CD4-positive, alpha-beta T cell treated with Interleukin-21 for 1 hour (primary cell): ENCODE measurements around the gene TRAF3.

Experiments used
- DNase-seq: peaks from one replicate; pipeline ENCODE4 v3.0.0-alpha.2; 2020

TRAF3 gene, protein sequence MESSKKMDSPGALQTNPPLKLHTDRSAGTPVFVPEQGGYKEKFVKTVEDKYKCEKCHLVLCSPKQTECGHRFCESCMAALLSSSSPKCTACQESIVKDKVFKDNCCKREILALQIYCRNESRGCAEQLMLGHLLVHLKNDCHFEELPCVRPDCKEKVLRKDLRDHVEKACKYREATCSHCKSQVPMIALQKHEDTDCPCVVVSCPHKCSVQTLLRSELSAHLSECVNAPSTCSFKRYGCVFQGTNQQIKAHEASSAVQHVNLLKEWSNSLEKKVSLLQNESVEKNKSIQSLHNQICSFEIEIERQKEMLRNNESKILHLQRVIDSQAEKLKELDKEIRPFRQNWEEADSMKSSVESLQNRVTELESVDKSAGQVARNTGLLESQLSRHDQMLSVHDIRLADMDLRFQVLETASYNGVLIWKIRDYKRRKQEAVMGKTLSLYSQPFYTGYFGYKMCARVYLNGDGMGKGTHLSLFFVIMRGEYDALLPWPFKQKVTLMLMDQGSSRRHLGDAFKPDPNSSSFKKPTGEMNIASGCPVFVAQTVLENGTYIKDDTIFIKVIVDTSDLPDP

DNA sequence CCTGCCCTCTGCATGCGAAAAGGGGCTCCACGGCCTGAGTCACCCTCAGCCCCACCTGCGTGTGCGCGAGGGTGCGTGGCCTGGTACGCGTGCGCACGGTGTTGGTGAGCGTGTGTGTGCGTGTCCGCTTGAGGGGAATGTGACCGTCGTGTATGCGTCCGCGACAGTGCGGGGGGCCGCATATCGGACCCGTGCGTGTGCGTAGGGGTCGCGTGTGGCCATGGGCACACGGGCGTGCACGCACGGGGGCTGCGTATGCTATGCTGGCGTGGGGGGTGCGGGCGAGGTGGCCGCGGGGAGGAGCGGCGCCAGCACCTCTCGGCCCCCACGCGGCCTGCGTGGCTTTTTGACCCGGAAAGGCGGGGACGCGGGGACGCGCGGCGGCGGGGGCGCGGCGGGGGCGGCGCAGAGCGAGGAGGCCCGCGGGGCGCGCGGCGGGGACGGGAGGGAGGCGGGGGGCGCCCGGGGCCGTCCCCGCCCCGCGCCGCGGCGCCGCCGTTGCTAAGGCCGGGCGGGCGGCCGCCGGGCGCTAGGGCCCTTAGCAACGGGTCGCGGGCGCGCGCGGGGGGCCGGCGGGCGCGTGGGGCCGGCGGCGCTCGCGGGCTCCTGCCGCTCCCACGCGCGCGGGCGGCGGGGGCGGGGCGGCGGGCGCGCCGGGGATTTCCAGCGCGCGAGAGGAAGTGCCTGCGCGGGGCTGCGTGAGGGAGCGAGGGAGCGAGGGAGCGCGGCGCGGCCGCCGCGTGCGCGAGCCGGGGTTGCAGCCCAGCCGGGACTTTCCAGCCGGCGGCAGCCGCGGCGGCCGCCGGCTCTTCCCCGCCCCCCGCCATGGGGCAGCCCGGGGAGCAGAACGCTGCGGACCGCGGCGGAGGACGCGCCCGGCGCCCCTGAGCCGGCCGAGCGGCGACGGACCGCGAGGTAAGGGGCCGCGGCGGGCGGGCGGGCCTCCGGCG, at the start of gene TRAF3:
Gene TRAF3, plus strand, starts transcription at position 689 of the 950 bp plus-strand sequence. CDS start 92,753 bp downstream, outside the sequence.
- DNase-seq: peak; percentile 92

DNA sequence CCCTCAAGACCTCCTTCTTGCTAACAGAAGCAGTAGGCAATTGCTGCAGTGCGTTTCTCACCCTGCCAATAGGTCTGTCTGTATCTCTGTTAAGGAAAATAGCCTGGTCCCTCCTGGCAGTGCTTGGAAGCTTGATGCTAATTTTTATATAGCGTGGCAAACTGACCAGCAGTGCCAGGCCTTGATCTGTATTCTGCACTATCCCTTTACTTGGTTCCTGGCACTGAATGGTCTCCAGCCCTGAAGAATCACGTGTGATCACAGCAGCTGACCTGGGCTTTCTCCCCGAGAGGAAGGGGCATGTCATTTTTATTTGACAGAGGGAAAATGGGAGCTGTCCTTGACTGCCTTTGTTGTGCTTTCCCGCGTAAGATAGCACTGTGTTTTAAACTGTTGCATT, 48.7 kb upstream of the TRAF3 start:
- no peak for DNase-seq

DNA sequence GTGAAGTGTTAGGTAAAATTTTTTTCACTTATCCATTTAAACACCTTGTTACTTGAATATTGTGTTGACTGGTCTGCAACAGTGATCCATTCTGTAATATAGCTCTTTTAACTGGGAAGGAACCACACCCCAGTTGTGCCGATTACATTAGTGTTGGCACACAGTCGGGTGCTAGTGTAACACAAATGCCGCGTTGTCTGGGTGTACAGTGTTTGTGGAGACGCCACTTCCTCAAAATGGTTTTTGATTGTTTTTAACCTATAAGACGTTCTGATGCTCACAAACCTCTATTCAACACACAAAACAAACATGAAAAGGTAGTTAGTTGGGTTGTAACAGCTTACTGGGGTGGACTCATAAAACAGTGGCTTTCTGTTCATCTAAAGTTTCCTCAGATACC, 48.0 kb upstream of the TRAF3 start:
- DNase-seq: no peak

DNA sequence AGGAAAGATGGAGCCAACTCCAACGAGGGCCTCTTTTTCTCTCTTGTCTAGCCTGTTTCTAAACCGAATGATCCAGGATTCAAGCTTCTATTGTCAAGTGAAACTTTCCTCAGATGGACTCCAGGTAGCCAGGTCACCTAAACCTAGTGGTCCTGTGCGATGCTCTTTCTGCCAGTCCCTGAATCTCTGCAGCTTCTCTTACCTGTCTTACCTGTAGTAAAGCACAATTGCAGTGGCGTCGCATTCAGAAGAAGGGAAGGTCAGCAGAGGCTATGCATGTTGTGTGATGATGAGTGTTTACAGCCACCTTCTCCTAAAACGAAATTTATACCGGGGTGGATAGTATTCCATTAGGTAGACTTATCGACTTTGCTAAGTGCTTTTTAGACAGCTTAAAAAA, 47.4 kb upstream of the TRAF3 start:
- no peak for DNase-seq

DNA sequence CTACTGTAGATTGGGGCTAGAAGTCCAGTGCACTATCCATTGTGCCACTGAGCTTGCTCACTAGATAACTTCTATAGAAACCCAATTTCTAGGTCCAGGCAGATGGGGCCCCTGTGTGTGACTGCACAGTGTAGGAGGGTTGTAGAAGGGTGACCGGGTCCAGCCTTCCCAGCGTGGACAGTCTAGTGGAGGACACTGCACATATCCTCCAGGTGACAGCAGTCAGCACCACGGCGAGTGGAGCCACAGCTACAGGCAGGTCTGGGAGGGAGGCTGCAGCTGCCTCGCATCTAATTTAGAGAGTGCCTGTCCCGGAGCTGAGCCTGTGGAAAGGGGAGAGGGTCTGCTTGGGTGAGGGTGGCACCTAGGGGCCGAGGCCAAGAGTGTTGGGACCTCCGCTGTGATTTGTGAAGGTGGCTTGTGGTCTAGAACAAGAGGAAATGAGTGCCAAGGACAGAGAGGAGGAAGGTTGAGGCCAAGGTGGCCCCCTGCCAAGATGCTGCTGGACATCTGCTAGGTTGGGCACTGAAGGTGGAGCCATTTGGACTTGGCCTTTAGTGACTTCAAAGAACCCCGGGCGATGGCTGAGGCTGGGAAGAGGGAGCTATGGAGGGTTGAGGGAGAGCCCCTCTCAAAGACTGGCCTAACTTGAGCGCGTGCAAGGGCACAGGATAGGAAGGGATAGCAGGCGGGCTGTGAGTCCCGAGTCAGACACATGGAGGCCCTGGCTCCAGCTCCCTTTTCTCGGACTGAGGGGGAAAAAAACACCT, 46.0 kb upstream of the TRAF3 start:
- no peak for DNase-seq

DNA sequence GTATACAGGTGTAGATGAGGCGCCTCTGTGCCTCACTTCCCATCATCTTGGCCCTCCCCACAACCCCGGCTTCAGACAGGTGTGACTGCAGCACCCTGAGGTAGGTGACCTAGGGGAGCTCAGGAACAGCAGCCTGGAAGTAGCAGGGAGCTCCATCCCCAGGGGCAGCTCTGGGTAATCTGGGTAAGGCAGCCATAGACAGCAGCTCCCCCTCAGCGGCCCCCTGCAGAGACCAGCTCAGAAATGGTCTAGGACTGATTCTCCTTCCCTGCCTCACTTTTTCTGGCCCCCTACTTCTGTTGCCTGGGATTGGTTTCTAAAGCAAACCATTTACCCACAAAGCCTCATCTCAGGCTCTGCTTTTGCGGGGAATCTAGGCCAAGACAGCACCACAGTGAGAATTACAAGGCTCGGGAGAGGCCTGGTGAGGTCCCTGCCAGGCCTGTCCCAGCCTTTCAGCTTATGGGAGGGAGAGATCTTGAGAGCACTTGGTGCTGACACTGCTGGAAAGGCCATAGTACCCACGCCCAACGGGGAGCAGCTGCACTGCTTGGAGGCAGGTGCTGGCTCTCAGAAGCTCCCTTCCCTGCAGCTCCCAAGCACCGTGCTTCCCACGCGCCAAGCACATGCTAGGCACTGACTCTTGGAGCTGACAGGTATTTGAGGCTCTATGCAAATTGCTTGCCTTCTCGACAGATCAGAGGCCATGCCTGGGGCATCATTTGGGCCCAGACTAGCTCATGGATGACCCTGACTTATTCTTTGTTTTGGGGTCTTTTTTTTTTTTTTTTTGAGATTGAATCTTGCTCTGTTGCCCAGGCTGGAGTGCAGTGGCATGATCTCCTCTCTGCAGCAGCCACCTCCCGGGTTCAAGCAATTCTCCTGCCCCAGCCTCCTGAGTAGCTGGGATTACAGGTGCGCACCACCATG, 45.1 kb upstream of the TRAF3 start:
- no peak for DNase-seq

DNA sequence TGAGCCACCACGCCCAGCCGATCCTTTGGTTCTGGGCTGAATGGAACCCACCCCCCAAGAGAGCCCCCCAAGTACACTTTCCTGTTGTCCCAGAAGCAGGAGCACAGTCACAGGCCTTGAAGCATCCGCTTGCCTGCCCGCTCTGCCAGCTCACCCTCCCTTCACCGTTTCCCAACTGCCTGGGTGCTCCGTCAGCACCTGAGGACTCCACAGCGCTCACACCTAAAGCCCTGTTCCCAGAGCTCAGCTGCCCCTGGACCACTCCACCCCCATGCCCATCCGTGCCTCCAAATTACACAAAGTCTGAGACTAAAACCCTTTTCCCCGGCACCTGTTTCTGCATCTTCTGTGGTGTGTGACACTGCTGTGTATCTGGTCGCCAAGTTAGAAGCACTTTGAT, 44.3 kb upstream of the TRAF3 start:
- no peak for DNase-seq

DNA sequence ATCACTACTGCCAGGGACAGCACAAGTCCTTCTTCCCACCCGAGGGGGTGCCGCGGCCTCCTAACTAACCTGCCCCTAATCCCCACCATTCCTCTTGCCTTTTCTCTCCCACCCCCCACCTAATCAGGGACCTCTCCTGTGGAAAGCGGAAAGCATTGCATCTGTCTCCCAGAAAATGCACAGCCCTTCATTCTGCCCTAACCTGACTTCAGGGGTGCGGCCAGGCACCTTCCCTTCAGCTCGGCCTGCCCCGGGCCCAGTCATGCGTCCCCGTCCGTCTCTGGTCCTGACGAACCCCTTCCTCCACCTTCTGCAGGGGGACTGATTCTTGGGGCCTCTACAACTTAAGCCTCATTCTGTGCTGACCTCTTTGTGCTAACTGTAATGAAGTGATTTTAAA, 43.9 kb upstream of the TRAF3 start:
- no peak for DNase-seq

DNA sequence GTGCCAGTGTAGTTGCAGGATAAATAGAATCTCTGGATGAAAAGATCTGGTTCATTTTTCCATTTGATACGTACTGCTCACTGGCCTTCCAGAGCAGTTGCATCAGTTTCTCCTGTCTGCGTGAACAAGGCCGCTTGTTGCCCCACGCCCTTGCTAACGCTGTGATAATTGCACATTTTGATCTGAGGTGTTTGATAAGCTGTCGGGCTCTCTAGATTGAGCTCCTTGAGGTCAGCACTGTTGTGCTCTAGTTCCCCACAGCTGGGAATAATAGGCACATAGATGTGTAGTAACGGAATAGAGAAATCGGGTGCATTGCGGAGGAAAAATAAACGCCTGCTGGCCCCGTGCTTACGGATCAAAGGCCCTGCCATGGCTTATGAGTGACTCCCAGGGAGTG, 42.8 kb upstream of the TRAF3 start:
- DNase-seq: no peak

DNA sequence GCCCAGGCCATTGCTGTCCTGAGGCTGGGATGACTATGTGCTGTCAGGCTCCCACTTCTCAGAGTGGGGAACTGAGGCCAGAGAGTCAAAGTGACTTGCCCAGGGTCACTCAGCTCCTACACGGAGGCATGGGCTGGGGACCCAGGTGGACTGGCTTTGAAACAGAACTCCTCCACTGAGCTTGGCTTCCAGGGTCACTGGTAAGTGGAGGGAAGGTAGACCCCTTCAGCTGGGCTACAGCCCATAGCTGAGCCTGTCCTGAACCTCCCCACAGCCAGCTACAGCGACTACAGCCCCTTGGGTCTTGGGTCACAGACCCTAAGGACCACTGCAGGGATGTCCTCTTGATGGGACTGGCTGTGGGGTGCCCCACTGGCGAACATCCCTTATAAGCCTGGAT, 40.3 kb upstream of the TRAF3 start:
- no peak for DNase-seq

DNA sequence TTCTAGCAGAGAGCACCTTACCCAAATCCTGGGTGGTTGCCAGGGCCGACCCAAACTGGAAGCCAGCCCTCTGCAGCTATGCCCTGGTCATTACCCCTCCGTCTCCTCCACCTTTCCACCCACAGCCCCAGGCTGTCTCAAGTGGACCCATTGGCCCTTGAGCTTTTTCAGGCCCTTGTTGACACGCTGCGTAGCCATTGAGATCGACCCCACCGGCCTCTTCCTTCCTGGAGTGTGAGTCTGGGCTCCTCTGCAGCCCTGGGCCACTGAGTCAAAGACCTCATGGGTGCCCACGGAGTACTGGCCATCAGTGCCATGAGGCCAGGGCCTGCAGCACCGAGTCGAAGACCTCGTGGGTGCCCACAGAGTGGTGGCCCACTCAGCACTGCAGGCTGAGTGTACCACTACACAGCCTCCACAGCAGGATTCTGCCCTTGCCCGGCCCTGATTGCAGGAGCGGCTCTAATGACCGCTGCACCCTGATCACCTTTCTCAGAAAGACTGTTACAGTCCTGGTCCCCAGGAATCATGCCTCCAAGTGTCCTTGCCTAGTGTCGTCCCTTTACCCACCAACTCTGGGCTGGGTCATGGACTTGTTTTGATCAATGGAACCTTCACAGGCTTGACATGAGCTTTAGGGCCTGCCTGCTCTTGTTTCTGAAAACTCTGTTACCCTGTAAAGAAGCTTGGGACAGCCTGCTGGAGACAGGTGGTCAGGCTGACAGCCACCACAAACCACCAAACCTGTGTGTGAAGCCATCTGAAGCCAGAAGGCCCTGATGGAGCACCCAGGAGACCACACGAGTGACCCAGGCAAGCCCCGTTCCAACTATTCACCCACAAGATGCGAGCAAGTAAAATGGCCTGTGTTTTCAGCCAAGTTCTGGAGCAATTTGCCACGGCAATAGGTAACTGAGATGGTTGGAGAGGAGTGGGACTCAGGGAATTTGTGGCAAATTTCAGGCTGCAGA, 39.6 kb upstream of the TRAF3 start:
- no peak for DNase-seq

DNA sequence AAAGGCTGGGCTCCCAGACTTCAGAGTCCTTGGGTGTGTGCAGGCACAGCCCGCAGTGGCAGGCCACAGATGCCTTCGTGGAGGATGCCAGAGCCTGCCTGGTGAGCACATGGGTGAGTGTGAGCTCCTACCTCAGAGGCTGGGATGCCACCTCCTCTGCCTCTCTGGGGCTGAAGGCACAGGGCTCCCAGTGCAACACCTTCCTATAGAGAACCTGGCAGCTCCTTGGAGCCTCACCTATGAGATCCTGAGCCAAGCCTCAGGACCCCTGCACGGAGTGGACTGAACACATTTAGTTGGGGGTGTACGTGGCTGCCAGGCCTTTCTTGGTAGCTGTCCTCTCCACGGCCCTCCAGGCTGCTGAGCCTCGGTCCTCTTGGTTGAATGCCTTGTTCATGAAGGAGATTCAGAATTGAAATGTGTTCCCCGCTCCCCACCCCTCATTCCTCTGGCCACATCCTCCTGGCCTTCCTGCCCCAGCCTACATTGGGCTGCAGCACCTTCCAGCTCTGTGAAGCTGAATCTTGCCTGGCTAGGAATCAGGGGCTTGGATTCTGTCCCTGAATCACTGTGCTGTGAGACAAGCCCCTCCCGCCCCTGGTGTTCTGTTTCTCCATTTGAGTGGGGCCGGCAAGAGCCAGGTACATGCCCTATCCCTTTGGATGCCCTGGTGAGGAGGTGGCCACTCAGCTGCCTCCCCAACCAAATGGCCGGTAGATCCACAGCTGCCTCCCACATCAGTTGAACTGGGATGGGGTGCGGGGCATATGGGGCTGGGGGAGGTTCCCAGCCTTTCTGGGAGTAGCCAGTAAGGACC, 38.7 kb upstream of the TRAF3 start:
- DNase-seq: no peak

DNA sequence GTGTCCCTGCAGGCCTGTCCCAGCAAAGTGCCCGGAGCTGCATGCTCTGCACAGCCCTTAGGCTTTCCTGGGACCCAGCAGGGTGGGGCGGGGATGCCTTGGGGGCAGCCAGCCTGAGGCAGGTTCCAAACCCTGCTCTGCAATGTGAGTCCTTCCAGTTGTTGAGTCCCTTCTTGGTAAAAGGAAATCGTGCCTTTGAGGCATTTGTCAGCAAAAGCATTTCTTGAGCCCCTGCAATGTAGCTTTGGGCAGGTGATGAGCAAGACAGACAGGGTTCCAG, 38.1 kb upstream of the TRAF3 start:
- DNase-seq: no peak

DNA sequence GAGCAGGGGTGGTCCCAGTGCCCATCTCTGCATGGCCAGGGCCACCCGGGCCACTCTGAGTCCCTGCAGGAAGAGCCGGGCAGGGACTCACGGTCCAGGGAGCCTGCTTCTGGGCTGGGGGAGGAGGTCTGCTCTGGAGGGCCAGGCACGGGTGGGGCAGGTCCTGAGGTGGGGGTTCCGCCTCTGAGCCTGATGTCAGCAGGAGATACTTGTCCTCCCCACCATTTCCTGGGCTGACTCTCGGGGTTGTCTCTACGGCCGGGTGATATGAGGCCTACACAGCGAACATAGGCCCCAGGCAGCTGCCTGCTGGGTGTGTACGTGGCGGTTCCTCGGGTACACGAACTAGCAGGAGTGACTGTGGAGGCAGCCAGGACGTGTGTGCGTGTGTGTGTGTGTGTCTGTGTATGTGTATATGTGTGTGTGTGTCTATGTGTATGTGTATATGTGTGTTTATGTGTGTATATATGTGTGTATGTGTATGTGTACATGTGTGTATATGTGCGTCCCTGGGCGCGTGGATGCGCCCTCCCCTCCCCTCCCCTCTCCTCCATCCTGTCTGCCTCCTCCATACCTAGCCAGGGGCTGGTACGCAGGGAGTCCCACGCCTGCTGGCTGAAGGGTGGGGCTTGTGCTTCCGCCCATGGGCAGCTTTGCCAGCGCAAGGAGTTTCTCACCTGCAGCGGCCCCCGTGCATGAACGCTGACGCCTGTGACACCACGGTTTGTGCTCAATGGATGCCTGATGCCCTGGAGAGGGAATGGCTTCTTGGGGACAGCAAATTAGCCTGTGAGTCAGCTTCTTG, 30.4 kb upstream of the TRAF3 start:
- DNase-seq: no peak

DNA sequence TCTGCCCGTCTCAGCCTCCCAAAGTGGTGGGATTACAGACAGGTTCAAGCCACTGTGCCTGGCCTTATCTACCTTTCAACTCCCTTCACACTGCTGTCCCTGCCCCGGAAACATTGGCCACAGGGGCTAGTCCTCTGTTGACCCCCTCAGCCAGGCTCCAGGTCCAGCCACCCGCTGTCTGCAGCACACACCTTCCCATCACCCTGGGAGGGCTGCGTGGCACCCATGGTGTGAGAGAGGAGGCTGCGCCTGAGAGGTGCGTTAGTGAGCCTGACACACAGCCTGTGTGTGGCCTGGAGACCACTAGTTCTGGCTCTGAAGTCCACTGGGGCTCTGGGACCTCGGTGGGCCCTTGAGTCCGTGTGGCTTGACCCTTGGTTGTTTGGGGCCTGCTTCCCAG, 28.4 kb upstream of the TRAF3 start:
- no peak for DNase-seq

DNA sequence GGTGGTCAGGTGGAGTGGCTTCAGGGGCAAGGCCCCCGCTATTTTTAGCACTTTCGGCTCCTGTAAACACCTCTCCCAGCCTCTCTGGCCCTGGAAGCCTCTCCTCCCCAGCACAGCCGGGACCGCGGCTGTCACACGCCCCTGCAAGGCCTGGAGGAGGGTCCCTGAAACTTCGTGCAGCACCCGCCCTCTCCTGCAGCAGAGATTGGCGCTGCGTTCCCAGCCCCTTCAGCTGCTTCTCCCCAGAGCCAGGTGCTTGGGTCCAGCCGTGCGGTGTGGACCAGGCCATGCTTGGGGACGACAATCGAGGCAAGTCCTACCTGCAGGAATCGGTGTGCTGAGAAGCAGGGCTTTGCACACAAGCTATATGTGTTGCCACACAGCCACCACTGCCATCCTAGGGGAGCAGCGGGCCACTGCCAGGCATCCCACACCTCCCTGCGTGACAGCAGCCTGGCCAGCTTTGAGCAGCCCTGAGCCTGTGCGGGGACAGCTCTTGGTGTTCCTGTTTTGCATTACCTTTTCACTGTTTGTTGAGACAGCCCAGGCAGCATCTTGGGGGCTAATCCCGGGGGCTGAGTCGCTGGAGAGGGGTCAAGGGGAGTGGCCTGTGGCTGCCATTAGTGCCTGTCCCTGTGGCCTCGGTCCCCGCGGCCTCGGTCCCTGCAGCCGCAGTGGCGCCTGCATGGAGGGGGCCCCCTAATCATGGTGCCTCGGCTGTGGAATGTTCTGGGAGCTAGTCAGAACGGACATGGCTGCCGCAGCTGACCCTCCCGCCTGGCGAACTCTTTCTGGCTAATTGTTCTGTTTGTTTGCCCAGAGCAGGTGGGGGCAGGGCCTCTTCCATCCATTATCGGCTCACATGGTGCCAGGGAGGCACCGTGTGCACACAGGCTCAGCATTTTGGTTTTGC, 27.6 kb upstream of the TRAF3 start:
- no peak for DNase-seq

DNA sequence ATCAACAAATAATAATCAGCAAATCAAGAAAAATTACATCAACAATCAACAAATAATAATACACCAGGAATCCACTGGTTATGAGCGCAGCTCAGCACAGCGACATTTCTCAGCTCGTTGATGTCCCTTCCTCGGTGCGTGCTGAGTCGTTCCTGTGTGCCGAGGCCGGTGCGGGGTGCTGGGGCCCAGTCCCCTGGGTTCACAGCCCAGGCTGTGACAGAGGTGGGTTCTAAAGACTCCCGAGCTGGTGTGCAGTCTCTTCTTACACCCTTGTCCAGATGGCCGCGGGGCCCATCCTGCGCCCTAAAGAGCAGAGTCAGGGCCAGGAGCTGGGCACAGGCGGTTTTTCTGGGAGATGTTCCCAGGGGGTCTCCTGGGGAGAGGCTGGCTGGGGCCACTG, 26.9 kb upstream of the TRAF3 start:
- DNase-seq: no peak

DNA sequence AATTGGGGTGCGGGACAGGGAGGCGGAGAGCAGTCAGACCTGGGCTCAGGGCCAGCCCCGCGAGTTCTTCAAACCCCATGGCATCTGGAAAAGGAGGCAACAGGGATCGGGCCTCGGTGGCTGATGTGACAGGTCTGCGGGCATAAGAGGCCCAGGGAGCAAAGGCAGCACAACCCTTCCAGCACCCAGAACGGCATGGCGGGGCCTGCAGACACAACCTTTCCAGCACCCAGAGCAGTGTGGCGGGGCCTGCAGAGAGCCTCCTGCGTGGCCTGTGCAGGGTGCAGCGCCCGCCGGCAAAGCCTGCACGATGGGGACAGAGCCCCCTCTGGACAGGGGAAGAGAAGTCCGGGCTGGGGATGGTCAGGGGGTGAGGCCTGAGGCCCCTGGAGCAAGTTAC, 26.2 kb upstream of the TRAF3 start:
- no peak for DNase-seq
